Measurements from ENCODE around the gene MINDY2.
"Not testable (repeated sequence)": the region's sequence is repeated elsewhere in the genome, so short reads cannot be mapped to it uniquely, and the experiment has no call there.

The MINDY2 gene

DNA sequence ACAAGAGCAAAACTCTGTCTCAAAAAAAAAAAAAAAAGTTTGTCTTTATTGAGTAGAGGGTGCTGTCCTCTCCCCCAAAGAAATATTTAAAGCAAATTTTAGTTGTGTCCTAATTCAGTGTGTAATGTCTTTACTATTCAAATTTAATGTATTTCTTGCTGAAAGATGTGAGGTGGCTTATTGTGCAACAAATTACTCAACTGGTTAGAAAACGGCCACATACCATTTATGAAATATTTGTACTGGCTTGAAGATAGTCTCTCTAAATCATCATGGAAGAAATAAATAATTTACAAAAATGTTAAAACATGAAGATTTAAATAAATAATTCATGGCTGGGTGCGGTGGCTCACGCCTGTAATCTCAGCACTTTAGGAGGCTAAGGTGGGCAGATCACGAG is 99.3 kb downstream of the MINDY2 start:
- Histone ChIP-seq H3K4me3 (ENCODE audit: low read depth in 1 of 2, low read length in 2 of 2) (no peak overlapping the region), H3K27ac (ENCODE audit: low read depth, low read length) (no peak overlapping the region), H3K9ac (ENCODE audit: low read length) (no peak overlapping the region), H3K9me3 (ENCODE audit: low read length) (no peaks in the 10 kb centered on the region), H3K27me3 (ENCODE audit: control insufficient read depth in 1 of 2, insufficient read depth in 2 of 2, low read length in 2 of 2) (no peaks in the 10 kb centered on the region), H3K36me3 (ENCODE audit: insufficient read depth, low read length) (no peaks in the 10 kb centered on the region), H3K4me1 (ENCODE audit: insufficient read depth, low read length) (no peaks in the 10 kb centered on the region)

DNA sequence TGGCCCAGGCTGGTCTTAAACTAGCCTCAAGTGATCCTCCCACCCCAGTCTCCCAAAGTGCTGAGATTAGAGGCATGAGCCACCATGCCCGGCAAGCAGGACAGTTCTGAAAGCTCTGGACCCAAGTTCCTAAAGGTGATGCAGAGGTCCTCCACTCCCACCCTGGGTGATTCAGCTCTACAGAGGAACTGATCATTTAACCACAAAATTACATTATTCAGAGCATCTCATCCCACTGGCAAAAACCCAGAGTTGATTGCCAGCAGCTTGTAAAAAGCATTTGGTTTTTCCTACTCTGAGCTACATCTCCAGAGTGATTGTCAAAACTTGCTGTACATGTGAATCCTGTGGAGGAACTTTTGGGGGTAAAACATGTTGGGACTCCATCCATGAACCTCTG is 102.2 kb downstream of the MINDY2 start:
- Histone ChIP-seq H3K9me3 (ENCODE audit: low read length) (no peaks in the 10 kb centered on the region), H3K9ac (ENCODE audit: low read length) (no peak overlapping the region), H3K4me3 (ENCODE audit: low read depth in 1 of 2, low read length in 2 of 2) (no peak overlapping the region), H3K27ac (ENCODE audit: low read depth, low read length) (no peak overlapping the region), H3K36me3 (ENCODE audit: insufficient read depth, low read length) (peaks cover 3% of the 10 kb centered on the region), H3K4me1 (ENCODE audit: insufficient read depth, low read length) (no peaks in the 10 kb centered on the region), H3K27me3 (ENCODE audit: control insufficient read depth in 1 of 2, insufficient read depth in 2 of 2, low read length in 2 of 2) (no peaks in the 10 kb centered on the region)

DNA sequence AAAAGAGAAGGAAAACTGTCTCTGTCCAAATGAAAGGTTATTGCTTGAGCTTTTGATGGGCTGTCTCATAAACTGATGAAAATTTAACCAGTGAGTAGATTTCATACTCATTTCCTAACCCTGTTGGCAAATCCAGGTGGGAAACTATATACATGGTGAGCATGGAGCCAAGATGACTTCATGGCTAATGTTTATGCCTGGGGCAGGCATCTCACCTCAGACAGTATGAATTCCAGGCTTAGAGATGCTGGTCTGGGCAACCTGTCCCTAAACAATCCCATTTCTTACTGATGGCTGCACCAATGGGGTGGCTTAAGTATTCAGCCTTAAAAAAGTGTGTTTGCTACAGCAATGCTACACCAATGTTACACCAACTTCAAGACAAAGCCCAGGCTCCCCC is 104.2 kb downstream of the MINDY2 start:
- Histone ChIP-seq H3K27ac (ENCODE audit: low read depth, low read length) (no peak overlapping the region), H3K9ac (ENCODE audit: low read length) (no peak overlapping the region), H3K4me3 (ENCODE audit: low read depth in 1 of 2, low read length in 2 of 2) (no peak overlapping the region), H3K4me1 (ENCODE audit: insufficient read depth, low read length) (no peaks in the 10 kb centered on the region), H3K9me3 (ENCODE audit: low read length) (no peaks in the 10 kb centered on the region), H3K36me3 (ENCODE audit: insufficient read depth, low read length) (peaks cover 17% of the 10 kb centered on the region), H3K27me3 (ENCODE audit: control insufficient read depth in 1 of 2, insufficient read depth in 2 of 2, low read length in 2 of 2) (no peaks in the 10 kb centered on the region)

DNA sequence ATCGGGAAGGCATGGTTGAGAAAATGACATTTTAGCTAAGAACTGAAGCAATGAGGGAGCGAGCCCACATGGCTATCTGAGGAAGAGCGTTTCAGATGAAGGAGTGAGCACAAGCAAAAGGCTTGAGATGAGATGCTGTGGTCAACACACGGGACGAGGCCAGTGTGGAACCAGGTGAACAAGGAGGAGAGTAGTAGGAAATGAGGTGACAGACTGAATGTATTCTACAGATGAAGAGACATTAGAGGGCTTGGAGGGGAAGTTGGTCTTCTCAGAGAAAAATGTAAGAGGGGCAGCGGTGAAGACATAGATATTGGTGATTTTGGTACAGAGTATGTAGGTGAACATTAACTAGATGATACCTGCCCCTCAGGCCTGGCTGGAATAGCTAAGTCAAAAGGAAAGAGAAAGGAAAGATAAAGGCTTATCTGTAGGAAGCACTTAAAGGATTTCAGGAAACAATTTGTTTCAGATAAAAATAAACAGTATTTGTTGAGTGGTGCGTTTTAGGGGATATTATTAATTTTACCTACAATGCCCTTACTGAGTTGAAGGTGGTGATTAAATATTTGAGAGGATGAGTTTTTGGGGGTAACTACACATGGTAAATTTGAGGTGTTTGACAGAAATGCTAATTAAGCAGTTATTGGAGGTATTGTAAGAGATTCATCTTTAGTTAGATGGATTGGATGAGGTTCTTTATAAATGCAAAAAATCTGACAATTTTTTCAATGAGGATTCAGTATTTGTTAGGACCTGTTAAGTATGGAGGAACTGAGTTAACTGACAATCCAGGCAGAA is 105.4 kb downstream of the MINDY2 start:
- Histone ChIP-seq H3K9ac (ENCODE audit: low read length) (no peak overlapping the region), H3K4me3 (ENCODE audit: low read depth in 1 of 2, low read length in 2 of 2) (no peak overlapping the region), H3K27me3 (ENCODE audit: control insufficient read depth in 1 of 2, insufficient read depth in 2 of 2, low read length in 2 of 2) (no peaks in the 10 kb centered on the region), H3K36me3 (ENCODE audit: insufficient read depth, low read length) (peaks cover 20% of the 10 kb centered on the region), H3K9me3 (ENCODE audit: low read length) (no peaks in the 10 kb centered on the region), H3K4me1 (ENCODE audit: insufficient read depth, low read length) (no peaks in the 10 kb centered on the region), H3K27ac (ENCODE audit: low read depth, low read length) (no peak overlapping the region)

DNA sequence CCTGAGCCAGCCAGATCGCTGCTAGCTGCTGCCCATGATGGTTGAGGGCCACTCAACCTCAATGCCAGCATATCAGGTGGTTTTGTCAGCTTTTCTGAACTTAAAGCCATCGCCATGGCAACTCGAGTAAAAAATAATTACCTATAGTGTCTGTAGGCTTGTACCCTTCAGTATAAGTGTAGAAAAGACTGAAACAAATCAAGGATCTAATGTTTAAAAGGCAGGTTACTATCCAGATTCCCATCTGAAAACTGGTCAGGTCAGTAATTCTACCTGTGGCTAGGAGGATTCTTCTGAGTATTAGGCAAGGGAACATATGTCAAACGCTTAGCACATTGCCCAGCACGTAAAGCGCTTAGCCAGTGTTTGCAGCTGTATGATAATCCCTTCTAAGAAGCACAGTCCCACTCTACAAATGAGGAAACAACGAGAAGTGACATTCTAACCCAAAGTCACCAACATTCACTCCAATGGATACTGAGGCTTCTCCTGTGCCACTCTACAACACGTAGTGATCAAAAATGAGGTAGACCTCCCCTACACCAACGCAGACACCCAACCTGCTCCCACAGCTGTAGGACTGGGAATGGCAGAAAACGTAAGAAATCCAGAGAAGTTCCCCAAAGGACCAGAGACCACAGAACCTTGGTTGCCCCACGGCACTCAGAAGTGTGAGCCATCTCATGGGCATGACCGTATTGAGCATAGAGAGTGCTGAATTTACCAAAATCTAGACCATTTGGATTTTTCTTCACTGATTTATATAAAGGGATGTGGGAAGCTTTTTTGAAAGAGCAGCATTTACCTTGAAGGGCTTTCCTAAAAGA is 107.1 kb downstream of the MINDY2 start:
- Histone ChIP-seq H3K27me3 (ENCODE audit: control insufficient read depth in 1 of 2, insufficient read depth in 2 of 2, low read length in 2 of 2) (no peaks in the 10 kb centered on the region), H3K9ac (ENCODE audit: low read length) (no peak overlapping the region), H3K4me1 (ENCODE audit: insufficient read depth, low read length) (no peaks in the 10 kb centered on the region), H3K36me3 (ENCODE audit: insufficient read depth, low read length) (peaks cover 30% of the 10 kb centered on the region), H3K4me3 (ENCODE audit: low read depth in 1 of 2, low read length in 2 of 2) (no peak overlapping the region), H3K27ac (ENCODE audit: low read depth, low read length) (no peak overlapping the region), H3K9me3 (ENCODE audit: low read length) (no peaks in the 10 kb centered on the region)

DNA sequence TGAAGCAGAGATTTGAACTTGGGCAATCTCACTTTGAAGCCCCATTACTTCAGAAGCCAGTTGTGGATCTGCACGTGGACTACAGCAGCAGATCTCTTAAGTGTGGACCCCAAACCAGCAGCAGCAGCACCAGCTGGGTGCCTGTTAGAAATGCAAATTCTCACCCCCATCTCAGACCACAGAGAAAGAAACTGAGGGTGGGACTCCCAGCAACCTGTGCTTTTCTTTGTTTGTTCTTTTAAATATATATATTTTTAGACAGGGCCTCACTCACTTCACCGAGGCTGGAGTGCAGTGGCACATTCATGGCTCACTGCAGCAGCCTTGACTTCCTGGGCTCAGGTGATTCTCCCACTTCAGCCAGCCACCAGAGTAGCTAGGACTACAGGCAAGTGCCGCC is 109.2 kb downstream of the MINDY2 start:
- Histone ChIP-seq H3K4me3 (ENCODE audit: low read depth in 1 of 2, low read length in 2 of 2) (no peak overlapping the region), H3K9me3 (ENCODE audit: low read length) (no peaks in the 10 kb centered on the region), H3K27me3 (ENCODE audit: control insufficient read depth in 1 of 2, insufficient read depth in 2 of 2, low read length in 2 of 2) (no peaks in the 10 kb centered on the region), H3K27ac (ENCODE audit: low read depth, low read length) (no peak overlapping the region), H3K36me3 (ENCODE audit: insufficient read depth, low read length) (peaks cover 43% of the 10 kb centered on the region), H3K4me1 (ENCODE audit: insufficient read depth, low read length) (no peaks in the 10 kb centered on the region), H3K9ac (ENCODE audit: low read length) (no peak overlapping the region)

DNA sequence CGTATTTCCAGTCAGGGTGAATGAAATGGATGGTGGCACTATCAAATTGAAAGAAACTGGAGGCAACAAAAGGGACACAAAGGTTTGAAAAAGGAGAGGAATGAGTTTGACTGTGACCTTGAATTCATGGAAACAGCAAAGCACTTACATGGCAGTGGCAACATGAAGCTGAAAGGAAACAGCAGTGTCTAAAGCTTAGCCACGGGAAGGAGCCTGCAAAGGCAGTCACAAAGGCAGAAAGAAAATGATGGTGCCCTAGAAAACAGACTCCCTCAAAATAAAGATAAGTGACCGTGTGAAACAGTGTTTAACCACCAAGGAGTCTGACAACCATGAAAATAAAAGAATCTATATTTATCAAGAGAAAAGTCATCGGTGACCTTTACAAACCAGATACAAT is 111.1 kb downstream of the MINDY2 start:
- no peak overlapping the region for H3K9ac ChIP-seq (ENCODE audit: low read length)
- no peak overlapping the region for H3K27ac ChIP-seq (ENCODE audit: low read depth, low read length)
- no peaks in the 10 kb centered on the region for H3K27me3 ChIP-seq (ENCODE audit: control insufficient read depth in 1 of 2, insufficient read depth in 2 of 2, low read length in 2 of 2)
- H3K9me3 ChIP-seq (ENCODE audit: low read length) = no peaks in the 10 kb centered on the region
- no peaks in the 10 kb centered on the region for H3K4me1 ChIP-seq (ENCODE audit: insufficient read depth, low read length)
- H3K36me3 ChIP-seq (ENCODE audit: insufficient read depth, low read length) = peaks cover 55% of the 10 kb centered on the region
- no peak overlapping the region for H3K4me3 ChIP-seq (ENCODE audit: low read depth in 1 of 2, low read length in 2 of 2)

DNA sequence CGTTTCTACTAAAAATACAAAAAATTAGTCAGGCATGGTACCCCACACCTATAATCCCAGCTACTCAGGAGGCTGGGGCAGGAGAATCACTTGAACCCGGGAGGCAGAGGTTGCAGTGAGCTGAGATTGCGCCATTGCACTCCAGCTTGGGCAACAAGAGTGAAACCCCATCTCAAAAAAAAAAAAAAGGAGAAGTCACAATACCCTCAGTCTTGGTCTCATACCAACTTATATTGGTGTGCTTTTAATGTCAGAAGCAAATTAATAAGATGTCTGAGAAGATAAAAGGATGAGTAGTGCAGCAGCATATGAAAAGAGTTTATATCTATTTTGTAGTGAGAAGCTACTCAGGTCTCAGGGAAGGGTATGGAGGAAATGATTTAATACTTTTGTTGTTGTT is 112.8 kb downstream of the MINDY2 start:
- H3K9ac ChIP-seq (ENCODE audit: low read length); H3K9me3 ChIP-seq (ENCODE audit: low read length); H3K27me3 ChIP-seq (ENCODE audit: control insufficient read depth in 1 of 2, insufficient read depth in 2 of 2, low read length in 2 of 2); H3K4me3 ChIP-seq (ENCODE audit: low read depth in 1 of 2, low read length in 2 of 2); H3K4me1 ChIP-seq (ENCODE audit: insufficient read depth, low read length); H3K27ac ChIP-seq (ENCODE audit: low read depth, low read length): not testable (repeated sequence)
- H3K36me3 ChIP-seq (ENCODE audit: insufficient read depth, low read length) = peaks cover 63% of the 10 kb centered on the region

DNA sequence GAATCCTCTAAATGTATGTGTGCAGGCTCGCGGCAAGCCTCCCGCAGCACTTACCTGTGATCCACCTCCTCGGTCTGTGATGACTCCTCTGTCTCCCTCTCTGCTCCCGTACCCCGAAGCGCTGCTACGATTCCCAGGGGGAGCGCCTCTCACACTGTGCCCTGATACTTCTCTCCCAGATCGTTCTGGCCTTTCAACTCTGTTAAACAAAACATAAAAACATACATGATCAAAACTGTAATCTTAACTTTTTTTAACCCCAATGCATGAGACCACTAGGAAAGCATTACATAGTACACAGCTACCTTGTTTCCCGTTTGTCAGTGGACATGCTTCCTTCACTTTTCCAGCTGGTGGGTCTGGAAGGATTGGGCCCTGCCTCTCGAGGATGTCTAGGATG is 115.8 kb downstream of the MINDY2 start:
- Histone ChIP-seq H3K9me3 (ENCODE audit: low read length) (no peaks in the 10 kb centered on the region), H3K4me3 (ENCODE audit: low read depth in 1 of 2, low read length in 2 of 2) (no peak overlapping the region), H3K27me3 (ENCODE audit: control insufficient read depth in 1 of 2, insufficient read depth in 2 of 2, low read length in 2 of 2) (no peaks in the 10 kb centered on the region), H3K36me3 (ENCODE audit: insufficient read depth, low read length) (peaks cover 72% of the 10 kb centered on the region), H3K9ac (ENCODE audit: low read length) (no peak overlapping the region), H3K4me1 (ENCODE audit: insufficient read depth, low read length) (no peaks in the 10 kb centered on the region), H3K27ac (ENCODE audit: low read depth, low read length) (no peak overlapping the region)

DNA sequence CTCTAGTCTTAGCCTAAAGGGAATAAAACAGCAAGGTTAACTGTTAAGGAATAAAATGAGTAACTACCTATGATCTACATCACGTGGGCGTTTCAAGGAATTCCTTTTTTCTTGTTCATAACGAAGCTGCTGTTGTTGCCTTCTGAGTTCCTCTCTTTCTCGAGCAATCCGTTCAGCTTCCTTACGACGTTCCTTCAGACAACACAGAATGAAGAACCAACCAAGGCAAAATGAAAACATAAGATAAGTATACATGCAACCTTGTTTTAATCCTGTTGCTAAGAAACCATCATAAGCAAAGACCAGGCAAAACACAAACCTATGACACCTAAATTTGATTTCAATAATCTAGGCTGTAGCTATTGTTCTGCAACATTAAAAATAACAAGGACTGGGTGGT is 118.3 kb downstream of the MINDY2 start:
- no peak overlapping the region for H3K9ac ChIP-seq (ENCODE audit: low read length)
- no peaks in the 10 kb centered on the region for H3K27me3 ChIP-seq (ENCODE audit: control insufficient read depth in 1 of 2, insufficient read depth in 2 of 2, low read length in 2 of 2)
- peaks cover 83% of the 10 kb centered on the region for H3K36me3 ChIP-seq (ENCODE audit: insufficient read depth, low read length)
- no peak overlapping the region for H3K4me3 ChIP-seq (ENCODE audit: low read depth in 1 of 2, low read length in 2 of 2)
- no peaks in the 10 kb centered on the region for H3K9me3 ChIP-seq (ENCODE audit: low read length)
- no peak overlapping the region for H3K27ac ChIP-seq (ENCODE audit: low read depth, low read length)
- H3K4me1 ChIP-seq (ENCODE audit: insufficient read depth, low read length) = no peaks in the 10 kb centered on the region

DNA sequence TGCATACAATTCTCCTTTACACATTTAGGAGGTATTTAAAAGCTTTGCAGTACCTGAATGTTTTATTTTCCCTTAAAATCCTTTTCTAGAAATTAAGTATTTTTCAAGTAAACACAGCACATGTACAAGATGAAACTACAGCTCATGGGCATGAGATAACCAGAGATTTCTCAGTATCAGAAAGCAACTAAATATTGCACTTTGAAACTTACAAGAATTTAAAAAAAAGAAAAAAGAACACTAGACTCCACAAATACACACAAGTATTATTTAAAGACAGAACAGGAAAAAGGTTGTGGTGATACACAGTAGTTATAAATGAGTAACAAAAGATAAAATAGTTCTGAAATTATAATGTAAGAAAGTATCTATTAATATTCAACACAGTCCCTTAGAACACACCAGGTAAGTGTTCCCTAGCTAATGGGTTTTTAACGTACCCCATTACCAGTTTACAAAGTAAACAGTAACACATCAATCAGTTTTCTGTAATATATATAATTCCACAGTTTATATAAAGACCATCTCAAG is 127.1 kb downstream of the MINDY2 start:
- Histone ChIP-seq H3K27me3 (ENCODE audit: control insufficient read depth in 1 of 2, insufficient read depth in 2 of 2, low read length in 2 of 2) (no peaks in the 10 kb centered on the region), H3K4me1 (ENCODE audit: insufficient read depth, low read length) (no peaks in the 10 kb centered on the region), H3K4me3 (ENCODE audit: low read depth in 1 of 2, low read length in 2 of 2) (no peak overlapping the region), H3K27ac (ENCODE audit: low read depth, low read length) (no peak overlapping the region), H3K9me3 (ENCODE audit: low read length) (no peaks in the 10 kb centered on the region), H3K36me3 (ENCODE audit: insufficient read depth, low read length) (peaks cover 49% of the 10 kb centered on the region), H3K9ac (ENCODE audit: low read length) (no peak overlapping the region)

Measured in muscle layer of colon (tissue), 2 donors.